ENCODE results near the gene SPON1. TPM values are rescaled to one million over a fixed set of nuclear protein-coding genes. Genes with fewer than 3 reads are reported as not detected.

The SPON1 gene
- total and polyA plus RNA-seq, 2 of the 8 experiments (the other 6 are each of a cell fraction or from before 2014, with no cell fraction given) = 1.5 to 5.4 TPM

GRCh38 chr11:14275076-14275475 lies 312.6 kb downstream of the SPON1 start:
- no peak overlapping the region for H2BK20ac ChIP-seq (ENCODE audit: low read length)
- peaks cover 3 to 46% (median 28%) of the 10 kb centered on the region in 4 experiments for H3K36me3 ChIP-seq (ENCODE audit: control insufficient read depth in 2 of 4, insufficient read depth in 4 of 4, low read length in 3 of 4)
- H3K27ac ChIP-seq (ENCODE audit: low read depth, low read length) = no peak overlapping the region
- H3K4me3 ChIP-seq (ENCODE audit: extremely low read depth in 1 of 4, insufficient read depth in 2 of 4, low read depth in 3 of 4, low read length in 4 of 4) = no peak overlapping the region
- no peaks in the 10 kb centered on the region for H3K79me1 ChIP-seq (ENCODE audit: low read depth, low read length)
- H3K14ac ChIP-seq (ENCODE audit: insufficient read length) = no peak overlapping the region
- no peak overlapping the region for H2BK120ac ChIP-seq (replicated peaks; ENCODE audit: low read depth, low read length)
- H2AK5ac ChIP-seq (ENCODE audit: low read depth, low read length) = no peak overlapping the region
- no peak overlapping the region for H2BK12ac ChIP-seq (ENCODE audit: low read depth, low read length)
- TF ChIP-seq CBX5 (IDR thresholded peaks at IDR 0.05; ENCODE audit: low read depth, low read length) (no peak), YY1 (IDR thresholded peaks at IDR 0.05; ENCODE audit: low read depth, low read length) (no peak), SIRT6 (IDR thresholded peaks at IDR 0.05; ENCODE audit: low read length) (no peak), SIX5 (IDR thresholded peaks at IDR 0.05; ENCODE audit: low read depth, low read length) (no peak), ASH2L (IDR thresholded peaks at IDR 0.05; ENCODE audit: low read length) (no peak)
- no peak overlapping the region for H4K5ac ChIP-seq (ENCODE audit: insufficient read length, low read depth, low read length)
- H2BK5ac ChIP-seq (ENCODE audit: low read depth, low read length) = no peak overlapping the region
- no peak overlapping the region for H3K18ac ChIP-seq (ENCODE audit: extremely low read depth, low read length)
- H3K23ac ChIP-seq (ENCODE audit: insufficient read length) = no peak overlapping the region
- peaks cover 1 to 2% of the 10 kb centered on the region in 2 experiments for H4K20me1 ChIP-seq (replicated peaks in 1 of 2; ENCODE audit: control insufficient read depth in 1 of 2, insufficient read depth in 2 of 2, low read length in 2 of 2)
- H3K9ac ChIP-seq (replicated peaks in 1 of 4; ENCODE audit: extremely low read depth in 1 of 4, low read depth in 3 of 4, low read length in 3 of 4) = no peak overlapping the region
- H3K9me3 ChIP-seq (ENCODE audit: insufficient read depth in 2 of 2, low read depth in 1 of 2, low read length in 1 of 2) = peaks cover 7 to 9% of the 10 kb centered on the region in 2 experiments; a peak in 2 of 4 replicates
- H3K4me1 ChIP-seq (replicated peaks in 1 of 4; ENCODE audit: control insufficient read depth in 3 of 4, insufficient read depth in 4 of 4, low read length in 3 of 4) = no peaks in the 10 kb centered on the region; a peak in 1 of 7 replicates
- no peak overlapping the region for H3K56ac ChIP-seq (replicated peaks; ENCODE audit: insufficient read length, low read depth, low read length)
- H3K79me2 ChIP-seq (ENCODE audit: control insufficient read depth in 1 of 2, insufficient read depth in 2 of 2, low read length in 2 of 2) = no peaks in the 10 kb centered on the region
- no peak for DNase-seq (ENCODE audit: low read depth in 1 of 2, low spot score in 2 of 2)
- no peak overlapping the region for H3K4me2 ChIP-seq (ENCODE audit: insufficient read depth in 1 of 2, low read depth in 2 of 2, low read length in 2 of 2)
- ChIA-PET CTCF (ENCODE audit: partially characterized antibody) (interaction anchor here (1.3 kb wide), 2 partner anchors 14 to 103 kb away, joined by 3 read pairs; no protein-coding TSS in a partner anchor), POLR2A (ENCODE audit: partially characterized antibody) (interaction anchor here (0.6 to 4.8 kb wide), 9 partner anchors 9 to 503 kb away, joined by 3 to 22 read pairs (median 4); no protein-coding TSS in a partner anchor)
- no peak overlapping the region for H3K4ac ChIP-seq (replicated peaks; ENCODE audit: insufficient read length, low read depth, low read length)
- H2BK15ac ChIP-seq (ENCODE audit: low read length) = no peak overlapping the region
- FAIRE-seq = no peak
- H2AFZ ChIP-seq (ENCODE audit: low read length) = no peak overlapping the region
- H4K91ac ChIP-seq (replicated peaks; ENCODE audit: insufficient read length, low read length) = no peak overlapping the region
- no peak overlapping the region for H4K8ac ChIP-seq (ENCODE audit: extremely low read depth, insufficient read depth, low read length)
- H3K27me3 ChIP-seq (replicated peaks in 1 of 4; ENCODE audit: control insufficient read depth in 3 of 4, extremely low read depth in 1 of 4, insufficient read depth in 3 of 4, low read length in 3 of 4) = no peaks in the 10 kb centered on the region
- no peaks in the 10 kb centered on the region for H3K23me2 ChIP-seq (ENCODE audit: low read depth, low read length)
